ENCODE results near the gene TTC14. TPM values are rescaled to one million over a fixed set of nuclear protein-coding genes. Genes with fewer than 3 reads are reported as not detected.

TTC14 gene
- polyA plus RNA-seq, 2 of the 4 experiments (the other 2 are of a cell fraction): 16.4 to 43.7 TPM

- CTCF ChIA-PET: no interaction called here
- DNase-seq (ENCODE audit: low read depth in 1 of 2, low spot score in 1 of 2) (no peak), FAIRE-seq (no peak), ATAC-seq (no peak)
- 89% methylated on average over 2 of the region's 2 CpGs for WGBS (ENCODE audit: missing lambda C conversion rate)
- Histone ChIP-seq H3K9me3 (no peaks in the 10 kb centered on the region), H3K27ac (no peak overlapping the region), H3K4me1 (no peaks in the 10 kb centered on the region), H3K4me2 (no peak overlapping the region), H3K4me3 (no peak overlapping the region)
- TF ChIP-seq PHF8 (IDR thresholded peaks at IDR 0.05; ENCODE audit: borderline replicate concordance, low read depth): no peak
- TF ChIP-seq ESRRA (IDR thresholded peaks at IDR 0.05; ENCODE audit: borderline replicate concordance, low read length): no peak
- TF ChIP-seq NPAS2 (CRISPR knock-in tag; IDR thresholded peaks at IDR 0.05; ENCODE audit: borderline replicate concordance): no peak
- no peak for TF ChIP-seq RNF2 (IDR thresholded peaks at IDR 0.05; ENCODE audit: borderline replicate concordance, low read depth)
- TF ChIP-seq MAFK (IDR thresholded peaks at IDR 0.05; ENCODE audit: partially characterized antibody): no peak
- POLR2A ChIA-PET: no interaction called here
Measured at GRCh38 chr3:180624714-180625113, 22.8 kb downstream of the TTC14 start.

- WGBS (ENCODE audit: missing lambda C conversion rate): 82% methylated on average over 2 of the region's 2 CpGs
- TF ChIP-seq ATOH8 (CRISPR knock-in tag; IDR thresholded peaks at IDR 0.05; ENCODE audit: low read depth): no peak
- TF ChIP-seq CEBPB (IDR thresholded peaks at IDR 0.05): no peak
- TF ChIP-seq BHLHE40 (IDR thresholded peaks at IDR 0.05; ENCODE audit: low read depth, low read length): no peak
- no peak overlapping the region for H3K4me3 ChIP-seq
- ATAC-seq (no peak), FAIRE-seq (no peak), DNase-seq (ENCODE audit: low read depth in 1 of 2, low spot score in 1 of 2) (no peak)
- H3K4me2 ChIP-seq: no peak overlapping the region
- ChIA-PET POLR2A (no interaction called here), CTCF (no interaction called here)
- H3K27ac ChIP-seq: no peak overlapping the region
- no peaks in the 10 kb centered on the region for H3K9me3 ChIP-seq
- H3K4me1 ChIP-seq: no peaks in the 10 kb centered on the region
Measured at GRCh38 chr3:180626844-180627243, 24.9 kb downstream of the TTC14 start.

GRCh38 chr3:180630371-180630770 is 28.4 kb downstream of the TTC14 start:
- ATAC-seq: no peak
- Histone ChIP-seq H3K4me3 (no peak overlapping the region), H3K9me3 (no peaks in the 10 kb centered on the region), H3K27ac (no peak overlapping the region), H3K4me2 (no peak overlapping the region), H3K4me1 (no peaks in the 10 kb centered on the region)
- FAIRE-seq: no peak
- ChIA-PET POLR2A (no interaction called here), CTCF (interaction anchor here (0.7 kb wide), 1 partner anchor 27 kb away, joined by 3 read pairs; no protein-coding TSS in a partner anchor)
- no peak for DNase-seq (ENCODE audit: low read depth in 1 of 2, low spot score in 1 of 2)
- no peak for TF ChIP-seq CBX8 (IDR thresholded peaks at IDR 0.05)
- TF ChIP-seq CEBPB (IDR thresholded peaks at IDR 0.05): no peak
- TF ChIP-seq MAZ (IDR thresholded peaks at IDR 0.05; ENCODE audit: borderline replicate concordance, low read depth, low read length): no peak
- no peak for TF ChIP-seq EHF (CRISPR knock-in tag; IDR thresholded peaks at IDR 0.05)
- TF ChIP-seq CTCF (IDR thresholded peaks at IDR 0.05): no peak
- TF ChIP-seq ZFP36 (IDR thresholded peaks at IDR 0.05; ENCODE audit: borderline replicate concordance, partially characterized antibody): no peak
- TF ChIP-seq RAD21 (conservative IDR thresholded peaks at IDR 0.05 in 1 of 2, IDR thresholded peaks at IDR 0.05 in 1 of 2): no peak
- TF ChIP-seq HMGXB4 (CRISPR knock-in tag; IDR thresholded peaks at IDR 0.05; ENCODE audit: borderline replicate concordance): no peak
- no peak for TF ChIP-seq SMC3 (IDR thresholded peaks at IDR 0.05)
- TF ChIP-seq USF2 (IDR thresholded peaks at IDR 0.05): no peak
- TF ChIP-seq ZC3H11A (IDR thresholded peaks at IDR 0.05): no peak
- no peak for TF ChIP-seq BCL3 (IDR thresholded peaks at IDR 0.05)
- TF ChIP-seq KDM1A (IDR thresholded peaks at IDR 0.05; ENCODE audit: low read depth): no peak
- TF ChIP-seq BHLHE40 (IDR thresholded peaks at IDR 0.05; ENCODE audit: low read depth, low read length): no peak
- no peak for TF ChIP-seq MYC (IDR thresholded peaks at IDR 0.05; ENCODE audit: borderline replicate concordance, low read length)
- no peak for TF ChIP-seq NPAS2 (CRISPR knock-in tag; IDR thresholded peaks at IDR 0.05; ENCODE audit: borderline replicate concordance)
- no peak for TF ChIP-seq PHF8 (IDR thresholded peaks at IDR 0.05; ENCODE audit: borderline replicate concordance, low read depth)
- TF ChIP-seq ESRRA (IDR thresholded peaks at IDR 0.05; ENCODE audit: borderline replicate concordance, low read length): no peak
